Coronary artery (tissue), 2 donors: ENCODE measurements around the gene ZBTB44.

ENCODE experiments used
- DNase-seq: peaks from one replicate; pipeline ENCODE4 v3.0.0-alpha.2; 2017; ENCODE audit warnings: low spot score
- H3K27ac ChIP-seq, 2 donors: fragments of 200-600 bp; sonication (generic); one replicate each; pipeline ENCODE4 v1.5.1; 2016 to 2019
- H3K4me3 ChIP-seq: fragments of 200-600 bp; sonication (generic); 2 replicates; pipeline ENCODE4 v1.5.1; 2016; ENCODE audit warnings: mild to moderate bottlenecking, moderate library complexity
- TF ChIP-seq, protein P1 (sequence below): fragments of 200-600 bp; sonication (generic); IDR thresholded peaks from one replicate; pipeline ENCODE4 v1.5.1; 2019; ENCODE audit warnings: antibody characterized with exemption

Gene ZBTB44

DNA sequence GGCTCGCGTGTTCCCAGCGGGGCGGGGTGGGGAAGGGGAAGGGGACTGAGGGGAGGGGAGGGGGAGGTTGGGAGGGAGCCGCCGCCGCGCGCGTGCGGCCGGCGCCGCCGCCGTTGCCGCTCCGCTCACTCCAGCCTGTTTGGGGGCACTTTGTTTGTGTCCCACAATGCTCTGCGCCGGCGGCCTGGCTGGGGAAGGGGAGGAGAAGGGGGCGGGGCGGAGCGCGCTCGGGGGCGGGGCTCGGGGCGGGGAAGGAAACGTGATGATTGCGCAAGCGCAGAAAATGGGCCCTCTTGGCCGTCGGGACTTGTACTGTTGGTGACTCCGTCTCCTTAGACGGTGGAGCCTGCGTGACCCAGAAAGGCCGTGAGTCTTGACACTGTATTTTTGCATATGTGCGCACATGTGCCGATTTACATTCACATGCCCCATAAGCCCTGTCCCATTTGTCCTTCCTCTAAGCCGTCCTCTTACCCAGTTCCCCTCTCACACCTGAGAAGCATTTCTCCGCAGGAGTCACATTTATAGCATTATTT is at the start of gene ZBTB44:
Gene ZBTB44 (minus strand): TSS at position 168 of the 536 bp plus-strand sequence. CDS start 53,044 bp downstream, outside the sequence.
- Histone ChIP-seq H3K27ac (peak within 1 kb of the TSS; percentile 88 to 95), H3K4me3 (peak within 1 kb of the TSS; percentile 98)
- TF ChIP-seq, protein P1, sequence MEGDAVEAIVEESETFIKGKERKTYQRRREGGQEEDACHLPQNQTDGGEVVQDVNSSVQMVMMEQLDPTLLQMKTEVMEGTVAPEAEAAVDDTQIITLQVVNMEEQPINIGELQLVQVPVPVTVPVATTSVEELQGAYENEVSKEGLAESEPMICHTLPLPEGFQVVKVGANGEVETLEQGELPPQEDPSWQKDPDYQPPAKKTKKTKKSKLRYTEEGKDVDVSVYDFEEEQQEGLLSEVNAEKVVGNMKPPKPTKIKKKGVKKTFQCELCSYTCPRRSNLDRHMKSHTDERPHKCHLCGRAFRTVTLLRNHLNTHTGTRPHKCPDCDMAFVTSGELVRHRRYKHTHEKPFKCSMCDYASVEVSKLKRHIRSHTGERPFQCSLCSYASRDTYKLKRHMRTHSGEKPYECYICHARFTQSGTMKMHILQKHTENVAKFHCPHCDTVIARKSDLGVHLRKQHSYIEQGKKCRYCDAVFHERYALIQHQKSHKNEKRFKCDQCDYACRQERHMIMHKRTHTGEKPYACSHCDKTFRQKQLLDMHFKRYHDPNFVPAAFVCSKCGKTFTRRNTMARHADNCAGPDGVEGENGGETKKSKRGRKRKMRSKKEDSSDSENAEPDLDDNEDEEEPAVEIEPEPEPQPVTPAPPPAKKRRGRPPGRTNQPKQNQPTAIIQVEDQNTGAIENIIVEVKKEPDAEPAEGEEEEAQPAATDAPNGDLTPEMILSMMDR, result no peak
- DNase-seq, result peak; percentile 95

DNA sequence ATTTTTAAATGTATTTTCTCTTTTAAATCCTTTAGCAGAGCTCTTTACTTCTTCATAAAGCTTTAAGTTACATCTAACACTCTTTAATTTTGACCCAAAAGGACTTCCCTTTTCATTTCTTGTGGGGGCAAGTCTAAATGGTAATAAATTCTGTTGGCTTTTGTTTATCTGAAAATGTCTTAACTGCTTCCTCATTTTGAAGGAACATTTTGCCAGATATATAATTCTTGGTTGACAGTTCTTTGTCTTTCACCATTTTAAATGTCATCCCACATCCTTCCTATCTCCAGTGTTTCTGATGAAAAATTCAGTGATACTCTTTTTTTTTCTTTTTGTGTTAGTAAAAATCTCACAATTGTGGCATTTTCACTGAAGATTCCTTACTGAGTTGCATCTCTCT is 44.7 kb upstream of the ZBTB44 start:
- H3K27ac ChIP-seq, result no peak overlapping the region
- H3K4me3 ChIP-seq, result no peak overlapping the region
- TF ChIP-seq, protein P1, result no peak
- no peak for DNase-seq

GRCh38 chr11:130358398-130358797 is 43.7 kb upstream of the ZBTB44 start:
- no peak for DNase-seq
- TF ChIP-seq, protein P1, result no peak

DNA sequence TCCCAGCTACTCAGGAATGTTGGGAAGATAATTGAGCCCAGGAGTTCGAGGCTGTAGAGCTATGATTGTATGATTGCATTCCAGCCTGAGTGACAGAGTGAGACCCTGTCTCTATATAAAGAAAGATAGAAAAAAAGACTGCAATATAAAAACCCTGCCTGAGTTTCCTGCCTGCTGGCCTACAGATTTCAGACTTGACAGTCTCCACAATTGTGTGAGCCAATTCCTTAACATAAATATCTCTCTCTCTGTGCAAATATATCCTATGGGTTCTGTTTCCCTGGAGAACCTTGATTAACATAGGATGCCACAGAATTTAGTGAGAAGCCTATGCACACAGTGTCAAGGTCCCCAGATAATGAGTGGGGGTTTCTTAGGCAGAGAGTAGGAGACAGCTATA is 32.5 kb upstream of the ZBTB44 start:
- TF ChIP-seq, protein P1, result no peak
- H3K4me3 ChIP-seq, result no peak overlapping the region
- no peak for DNase-seq
- no peak overlapping the region for H3K27ac ChIP-seq

More at GRCh38 chr11:130358398-130358797, 43.7 kb upstream of the ZBTB44 start:
- Histone ChIP-seq H3K4me3 (no peak overlapping the region), H3K27ac (no peak overlapping the region)

GRCh38 chr11:130344841-130345240 is 30.1 kb upstream of the ZBTB44 start:
- Histone ChIP-seq H3K4me3 (no peak overlapping the region), H3K27ac (no peak overlapping the region)
- no peak for DNase-seq
- TF ChIP-seq, protein P1, result no peak

- TF ChIP-seq, protein P1, result no peak
- Histone ChIP-seq H3K27ac (no peak overlapping the region), H3K4me3 (no peak overlapping the region)
- DNase-seq, result no peak
Observed at GRCh38 chr11:130340671-130341319, 26.1 kb upstream of the ZBTB44 start.

DNA sequence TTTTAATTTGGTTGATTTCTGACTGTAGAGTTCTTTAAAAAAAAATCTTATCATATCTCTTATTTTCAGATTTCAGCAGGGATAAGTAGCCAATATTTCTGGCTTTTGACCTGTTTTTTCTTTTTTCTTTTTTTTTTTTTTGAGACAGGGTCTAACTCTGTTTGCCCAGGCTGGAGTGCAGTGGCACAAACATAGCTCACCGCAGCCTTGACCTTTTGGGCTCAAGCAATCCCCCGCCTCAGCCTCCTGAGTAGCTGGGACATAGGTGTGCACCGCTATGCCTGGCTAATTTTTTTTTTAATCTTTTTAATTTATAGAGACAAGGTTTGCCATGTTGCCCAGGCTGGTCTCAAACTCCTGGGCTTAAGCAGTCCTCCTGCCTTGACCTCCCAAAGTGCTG is 23.9 kb upstream of the ZBTB44 start:
- no peak overlapping the region for H3K4me3 ChIP-seq
- no peak for DNase-seq
- H3K27ac ChIP-seq, result no peak overlapping the region
- TF ChIP-seq, protein P1, result no peak
